H9 (cell line): ENCODE data around the gene MBIP. TPM values are rescaled to one million over a fixed set of nuclear protein-coding genes. Genes with fewer than 3 reads are reported as not detected.

Experiments
- DNase-seq: peaks from one replicate; pipeline ENCODE4 v3.0.0-alpha.2; 2017
- H2AFZ ChIP-seq: one replicate; pipeline ENCODE4 v1.6.1; 2013; ENCODE audit warnings: mild to moderate bottlenecking, low read length, control low read depth, moderate library complexity
- H2AK5ac ChIP-seq: 2 replicates; pipeline ENCODE4 v1.6.1; 2013; ENCODE audit warnings: low read length, control low read depth, mixed read lengths; ENCODE audit not compliant: insufficient read length
- H2BK120ac ChIP-seq: one replicate; pipeline ENCODE4 v1.6.1; 2013; ENCODE audit warnings: low read depth, mild to moderate bottlenecking, low read length, control low read depth, inconsistent platforms; ENCODE audit not compliant: poor library complexity, severe bottlenecking
- H2BK12ac ChIP-seq: 2 replicates; pipeline ENCODE4 v1.6.1; 2013; ENCODE audit warnings: low read length, control low read depth, mixed read lengths, low read depth; ENCODE audit not compliant: insufficient read length
- H2BK15ac ChIP-seq: 2 replicates; pipeline ENCODE4 v1.6.1; 2013; ENCODE audit warnings: low read depth, low read length, control low read depth
- H2BK20ac ChIP-seq: one replicate; pipeline ENCODE4 v1.6.1; 2013; ENCODE audit warnings: low read depth, mild to moderate bottlenecking, low read length, control low read depth, inconsistent platforms; ENCODE audit not compliant: poor library complexity, severe bottlenecking
- H2BK5ac ChIP-seq: 2 replicates; pipeline ENCODE4 v1.6.1; 2013; ENCODE audit warnings: low read length, control low read depth, mixed read lengths; ENCODE audit not compliant: insufficient read length
- H3K14ac ChIP-seq: 2 replicates; pipeline ENCODE4 v1.6.1; 2013; ENCODE audit warnings: low read length, control low read depth; ENCODE audit not compliant: insufficient read depth
- H3K18ac ChIP-seq: 2 replicates; pipeline ENCODE4 v1.6.1; 2013; ENCODE audit warnings: low read depth, mild to moderate bottlenecking, mixed read lengths, low read length, control low read depth; ENCODE audit not compliant: insufficient read length
- H3K23ac ChIP-seq: 2 replicates; pipeline ENCODE4 v1.6.1; 2013; ENCODE audit warnings: low read length, control low read depth, mixed read lengths, low read depth; ENCODE audit not compliant: insufficient read length
- H3K23me2 ChIP-seq: 2 replicates; pipeline ENCODE4 v1.6.1; 2013; ENCODE audit warnings: low read depth, mild to moderate bottlenecking, mixed read lengths, low read length, control low read depth; ENCODE audit not compliant: insufficient read length, poor library complexity, severe bottlenecking
- H3K27ac ChIP-seq: 2 replicates; pipeline ENCODE4 v1.5.1; 2013; ENCODE audit warnings: low read length, control low read depth, mixed read lengths, low read depth; ENCODE audit not compliant: insufficient read length
- H3K27me3 ChIP-seq: 2 replicates; pipeline ENCODE4 v1.6.1; 2013; ENCODE audit warnings: low read length, control low read depth, inconsistent platforms; ENCODE audit not compliant: insufficient read depth
- H3K4ac ChIP-seq: 2 replicates; pipeline ENCODE4 v1.6.1; 2013; ENCODE audit warnings: low read depth, mild to moderate bottlenecking, control low read depth, inconsistent platforms, low read length, moderate library complexity
- H3K4me1 ChIP-seq: 2 replicates; pipeline ENCODE4 v1.6.1; 2013; ENCODE audit warnings: low read length, control low read depth, inconsistent platforms; ENCODE audit not compliant: insufficient read depth
- H3K4me2 ChIP-seq: 2 replicates; pipeline ENCODE4 v1.6.1; 2013; ENCODE audit warnings: low read length, control low read depth, mixed read lengths; ENCODE audit not compliant: insufficient read length, insufficient read depth
- H3K56ac ChIP-seq: 2 replicates; pipeline ENCODE4 v1.6.1; 2013; ENCODE audit warnings: low read depth, mild to moderate bottlenecking, mixed read lengths, low read length, control low read depth; ENCODE audit not compliant: insufficient read length
- H3K79me1 ChIP-seq: 2 replicates; pipeline ENCODE4 v1.6.1; 2013; ENCODE audit warnings: low read depth, mild to moderate bottlenecking, moderate library complexity, low read length, control low read depth, inconsistent platforms; ENCODE audit not compliant: insufficient read depth, poor library complexity, severe bottlenecking
- H3K79me2 ChIP-seq: 2 replicates; pipeline ENCODE4 v1.6.1; 2013; ENCODE audit warnings: low read length, control low read depth, inconsistent platforms; ENCODE audit not compliant: insufficient read depth
- H3K9ac ChIP-seq: 2 replicates; pipeline ENCODE4 v1.6.1; 2013; ENCODE audit warnings: low read length, control low read depth, mixed read lengths; ENCODE audit not compliant: insufficient read length; ENCODE audit errors: extremely low read depth
- H3K9me3 ChIP-seq: one replicate; pipeline ENCODE4 v1.6.1; 2013; ENCODE audit warnings: low read depth, low read length, inconsistent platforms; ENCODE audit not compliant: control insufficient read depth
- H3T11ph ChIP-seq: one replicate; pipeline ENCODE4 v1.6.1; 2013; ENCODE audit warnings: mild to moderate bottlenecking, low read length, control low read depth, inconsistent platforms
- H4K20me1 ChIP-seq: one replicate; pipeline ENCODE4 v1.6.1; 2013; ENCODE audit not compliant: control insufficient read depth, insufficient read length, insufficient read depth
- H4K5ac ChIP-seq: 2 replicates; pipeline ENCODE4 v1.6.1; 2013; ENCODE audit warnings: low read depth, mild to moderate bottlenecking, mixed read lengths, low read length, control low read depth; ENCODE audit not compliant: insufficient read length
- H4K8ac ChIP-seq: replicated peaks from 2 replicates; pipeline ENCODE4 v1.6.1; 2013; ENCODE audit warnings: low read length, control low read depth, mixed read lengths, low read depth; ENCODE audit not compliant: insufficient read length
- H4K91ac ChIP-seq: 2 replicates; pipeline ENCODE4 v1.6.1; 2013; ENCODE audit warnings: low read depth, mild to moderate bottlenecking, moderate library complexity, mixed read lengths, low read length, control low read depth; ENCODE audit not compliant: insufficient read length
- H3K27ac Mint-ChIP-seq, 3 experiments: 2 replicates in 2 of 3; 3 replicates in 1 of 3; pipeline ENCODE4 v1.8.0; 2020 to 2021; ENCODE audit warnings: mixed read lengths in 3 of 3, mild to moderate bottlenecking in 1 of 3, moderate library complexity in 1 of 3
- H3K27me3 Mint-ChIP-seq: 2 replicates; pipeline ENCODE4 v1.8.0; 2021; ENCODE audit warnings: low read depth, mild to moderate bottlenecking, moderate library complexity, mixed read lengths
- H3K36me3 Mint-ChIP-seq, 3 experiments: 2 replicates in 2 of 3; 3 replicates in 1 of 3; pipeline ENCODE4 v1.8.0; 2020 to 2021; ENCODE audit warnings: low read depth in 3 of 3, mixed read lengths in 3 of 3; ENCODE audit not compliant: insufficient read depth in 1 of 3
- H3K4me1 Mint-ChIP-seq, 2 experiments: 2 replicates each; pipeline ENCODE4 v1.8.0; 2020; ENCODE audit warnings: mixed read lengths in 2 of 2
- H3K4me3 Mint-ChIP-seq, 2 experiments: 2 replicates in 1 of 2; 3 replicates in 1 of 2; pipeline ENCODE4 v1.8.0; 2020 to 2021; ENCODE audit warnings: mild to moderate bottlenecking in 2 of 2, mixed read lengths in 2 of 2, moderate library complexity in 1 of 2
- H3K9me3 Mint-ChIP-seq, 2 experiments: 2 replicates in 1 of 2; 3 replicates in 1 of 2; pipeline ENCODE4 v1.8.0; 2020; ENCODE audit warnings: mild to moderate bottlenecking in 2 of 2, mixed read lengths in 2 of 2, moderate library complexity in 1 of 2
- CTCF ChIP-seq: fragments of 200-600 bp; sonication (generic); conservative IDR thresholded peaks from 3 replicates; pipeline ENCODE4 v1.8.0; 2021; ENCODE audit warnings: antibody characterized with exemption, mild to moderate bottlenecking
- total RNA-seq: library from RNA; stranded (reverse); gene quantifications from 2 replicates; pipeline ENCODE4 v1.2.1, GENCODE V29; 2021

MBIP gene
- total RNA-seq, 1 experiment from 2014 or later = 29.6 TPM

- Histone ChIP-seq H3K18ac (no peak overlapping the region), H2BK20ac (no peak overlapping the region), H3K23me2 (no peaks in the 10 kb centered on the region), H3K27ac (no peak overlapping the region), H3K23ac (no peak overlapping the region), H3K27me3 (no peaks in the 10 kb centered on the region), H2BK120ac (no peak overlapping the region), H4K5ac (no peak overlapping the region), H4K20me1 (no peaks in the 10 kb centered on the region), H3K79me1 (no peaks in the 10 kb centered on the region), H2BK15ac (no peak overlapping the region), H3K14ac (no peak overlapping the region), H3T11ph (no peak overlapping the region), H3K56ac (no peak overlapping the region), H2AFZ (no peak overlapping the region), H3K79me2 (no peaks in the 10 kb centered on the region), H3K9ac (no peak overlapping the region), H3K4me2 (no peak overlapping the region), H2BK5ac (no peak overlapping the region), H3K4me1 (no peaks in the 10 kb centered on the region), H2AK5ac (no peak overlapping the region), H4K8ac (no peak overlapping the region), H2BK12ac (no peak overlapping the region), H3K9me3 (no peaks in the 10 kb centered on the region), H4K91ac (no peak overlapping the region), H3K4ac (no peak overlapping the region)
- H3K9me3 Mint-ChIP-seq = no peaks in the 10 kb centered on the region
- no peak for TF ChIP-seq CTCF
- peaks cover 19 to 55% (median 51%) of the 10 kb centered on the region in 3 experiments; a peak in 6 of 7 replicates for H3K36me3 Mint-ChIP-seq
- H3K27ac Mint-ChIP-seq = no peak overlapping the region; a peak in 1 of 7 replicates
- DNase-seq = no peak
- H3K27me3 Mint-ChIP-seq = no peaks in the 10 kb centered on the region
- no peaks in the 10 kb centered on the region; a peak in 1 of 4 replicates for H3K4me1 Mint-ChIP-seq
- no peak overlapping the region for H3K4me3 Mint-ChIP-seq
Measured at GRCh38 chr14:36304895-36305294, 15.5 kb downstream of the MBIP start.
